RWPE1 (cell line): ENCODE data around the gene PKP1.

Source experiments
- CTCF ChIA-PET: fragments of 350-600 bp; sonication (Branson Sonifier 250); formaldehyde crosslinking; extraction: SDS; loops from one replicate; lab custom pipeline; 2021; lab: Yijun Ruan, JAX
- POLR2A ChIA-PET: fragments of 400-600 bp; formaldehyde crosslinking; extraction: SDS; loops from one replicate; lab custom pipeline; 2020; ENCODE audit warnings: antibody characterized with exemption; ENCODE audit not compliant: low non-redundant PET; lab: Yijun Ruan, JAX
- DNase-seq: peaks from one replicate; pipeline ENCODE4 v3.0.0; 2012; ENCODE audit warnings: low spot score
- H3K27ac ChIP-seq: fragments of 450-650 bp; 2 replicates; pipeline ENCODE4 v1.5.1; 2017
- TF ChIP-seq, protein P1 (sequence below): fragments of 450-650 bp; conservative IDR thresholded peaks from 2 replicates; pipeline ENCODE4 v1.5.1; 2017; ENCODE audit warnings: low read depth, mild to moderate bottlenecking

The PKP1 gene

DNA sequence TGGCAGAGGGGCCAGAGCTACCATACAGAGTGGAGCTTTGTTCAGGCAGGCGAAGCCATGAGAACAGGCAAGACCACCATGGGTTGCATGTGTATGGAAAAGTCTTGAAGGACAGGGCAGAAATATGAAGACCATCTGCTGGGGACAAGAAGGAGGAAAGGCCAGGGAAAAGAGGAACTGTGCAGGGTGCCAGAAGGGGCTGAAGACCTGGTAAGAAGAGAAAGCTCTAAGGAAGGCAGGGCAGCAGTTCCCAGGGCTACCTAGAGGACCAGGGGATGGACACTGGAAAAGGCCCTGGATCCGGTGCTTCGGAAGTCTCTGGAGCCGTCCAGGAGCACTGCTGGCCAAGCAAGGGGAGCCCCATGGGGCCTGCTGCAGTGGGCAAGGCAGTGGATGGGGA is 43.4 kb downstream of the PKP1 start:
- ChIA-PET CTCF (interaction anchor here (0.6 to 1.6 kb wide), 9 partner anchors 12 to 467 kb away, joined by 3 to 10 read pairs (median 3); no protein-coding TSS in a partner anchor), POLR2A (interaction anchor here (1.6 kb wide), 1 partner anchor 44 kb away, joined by 6 read pairs; the partner anchor contains the start of gene PKP1)
- H3K27ac ChIP-seq: peak overlapping the region; percentile 90
- DNase-seq: no peak
- TF ChIP-seq, protein P1, sequence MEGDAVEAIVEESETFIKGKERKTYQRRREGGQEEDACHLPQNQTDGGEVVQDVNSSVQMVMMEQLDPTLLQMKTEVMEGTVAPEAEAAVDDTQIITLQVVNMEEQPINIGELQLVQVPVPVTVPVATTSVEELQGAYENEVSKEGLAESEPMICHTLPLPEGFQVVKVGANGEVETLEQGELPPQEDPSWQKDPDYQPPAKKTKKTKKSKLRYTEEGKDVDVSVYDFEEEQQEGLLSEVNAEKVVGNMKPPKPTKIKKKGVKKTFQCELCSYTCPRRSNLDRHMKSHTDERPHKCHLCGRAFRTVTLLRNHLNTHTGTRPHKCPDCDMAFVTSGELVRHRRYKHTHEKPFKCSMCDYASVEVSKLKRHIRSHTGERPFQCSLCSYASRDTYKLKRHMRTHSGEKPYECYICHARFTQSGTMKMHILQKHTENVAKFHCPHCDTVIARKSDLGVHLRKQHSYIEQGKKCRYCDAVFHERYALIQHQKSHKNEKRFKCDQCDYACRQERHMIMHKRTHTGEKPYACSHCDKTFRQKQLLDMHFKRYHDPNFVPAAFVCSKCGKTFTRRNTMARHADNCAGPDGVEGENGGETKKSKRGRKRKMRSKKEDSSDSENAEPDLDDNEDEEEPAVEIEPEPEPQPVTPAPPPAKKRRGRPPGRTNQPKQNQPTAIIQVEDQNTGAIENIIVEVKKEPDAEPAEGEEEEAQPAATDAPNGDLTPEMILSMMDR: no peak

- TF ChIP-seq, protein P1: no peak
- ChIA-PET POLR2A (interaction anchor here (1.6 kb wide), 1 partner anchor 45 kb away, joined by 6 read pairs; the partner anchor contains the start of gene PKP1), CTCF (interaction anchor here (0.7 to 1.6 kb wide), 6 partner anchors 13 to 142 kb away, joined by 3 to 8 read pairs (median 3); no protein-coding TSS in a partner anchor)
- peak; percentile 53 for DNase-seq
- H3K27ac ChIP-seq: peak overlapping the region; percentile 90
Observed at GRCh38 chr1:201327687-201328240, 44.5 kb downstream of the PKP1 start.

- ChIA-PET CTCF (interaction anchor here (0.9 to 2.2 kb wide), 4 partner anchors 10 to 74 kb away, joined by 3 to 8 read pairs (median 5); no protein-coding TSS in a partner anchor), POLR2A (no interaction called here)
Observed at GRCh38 chr1:201328576-201328975, 45.3 kb downstream of the PKP1 start.

DNA sequence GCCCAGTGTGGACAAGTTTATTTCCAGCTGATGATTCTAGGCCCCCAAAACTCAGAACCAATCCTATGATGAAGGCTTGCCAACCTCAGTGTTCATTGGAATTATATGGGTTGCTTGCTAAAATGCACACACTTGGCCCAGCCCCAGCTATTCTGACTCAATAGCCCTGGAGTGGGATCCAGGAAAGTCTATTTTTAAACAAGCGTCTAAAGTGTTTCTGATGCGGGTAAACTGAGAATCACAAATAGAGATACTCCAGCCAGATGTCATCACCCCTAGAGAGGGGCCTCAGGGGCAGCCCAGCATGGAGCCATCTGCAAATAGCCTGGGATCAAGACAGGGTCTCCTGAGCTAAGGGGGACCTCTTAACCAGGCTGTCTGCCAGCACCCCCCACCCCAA is 46.0 kb downstream of the PKP1 start:
- TF ChIP-seq, protein P1: no peak
- DNase-seq: no peak
- ChIA-PET POLR2A (no interaction called here), CTCF (interaction anchor here (0.6 to 2.2 kb wide), 6 partner anchors 9 to 840 kb away, joined by 3 to 7 read pairs (median 4); no protein-coding TSS in a partner anchor)
- peak overlapping the region; percentile 59 for H3K27ac ChIP-seq

More at GRCh38 chr1:201328576-201328975, 45.3 kb downstream of the PKP1 start:
- H3K27ac ChIP-seq: peak overlapping the region; percentile 54
- DNase-seq: no peak
- TF ChIP-seq, protein P1: no peak

GRCh38 chr1:201329801-201330200 is 46.5 kb downstream of the PKP1 start:
- ChIA-PET POLR2A (no interaction called here), CTCF (interaction anchor here (1.1 to 2.2 kb wide), 6 partner anchors 9 to 75 kb away, joined by 4 to 7 read pairs (median 5); no protein-coding TSS in a partner anchor)
- no peak for DNase-seq
- TF ChIP-seq, protein P1: no peak
- peak overlapping the region; percentile 59 for H3K27ac ChIP-seq

GRCh38 chr1:201330541-201330940 is 47.2 kb downstream of the PKP1 start:
- ChIA-PET POLR2A (interaction anchor here (0.6 kb wide), 1 partner anchor 16 kb away, joined by 8 read pairs; no protein-coding TSS in a partner anchor), CTCF (interaction anchor here (1.4 to 2.2 kb wide), 6 partner anchors 16 to 76 kb away, joined by 3 to 11 read pairs (median 4); no protein-coding TSS in a partner anchor)
- H3K27ac ChIP-seq: peak overlapping the region; percentile 68
- no peak for DNase-seq
- TF ChIP-seq, protein P1: no peak
